Endothelial cell of umbilical vein (primary cell): ENCODE measurements around the gene DENND1A. TPM values are rescaled to one million over a fixed set of nuclear protein-coding genes. Genes with fewer than 3 reads are reported as not detected.

Experiments used
- BruUV-seq: library from RNA; stranded (reverse); fragments of 400-500 nt; replicated peaks from 2 replicates; lab custom pipeline; 2021; lab: Mats Ljungman, UMichigan
- CTCF ChIA-PET: fragments of 300-600, 350-600 bp; sonication (Branson Sonifier 250); formaldehyde crosslinking; loops from one replicate; lab custom pipeline; 2021; ENCODE audit warnings: antibody characterized with exemption, inconsistent platforms; lab: Charles Lee
- POLR2A ChIA-PET: fragments of 300-600, 350-600 bp; sonication (Branson Sonifier 250); formaldehyde crosslinking; loops from one replicate; lab custom pipeline; 2021; ENCODE audit warnings: antibody characterized with exemption, inconsistent platforms; lab: Charles Lee
- DNase-seq: peaks from one replicate; pipeline ENCODE4 v3.0.0-alpha.2; 2011; ENCODE audit warnings: low read depth, low spot score
- FAIRE-seq: peaks from 2 replicates; lab custom pipeline; 2011; peaks lifted over from hg19 to GRCh38; lab: Jason Lieb, UNC
- H2AFZ ChIP-seq: 2 replicates; pipeline ENCODE4 v1.6.0; 2012; ENCODE audit warnings: low read depth, low read length, control low read depth, inconsistent platforms
- H3K27ac ChIP-seq: 2 replicates; pipeline ENCODE4 v1.5.1; 2011; ENCODE audit warnings: low read depth, mild to moderate bottlenecking, control low read depth, low read length, moderate library complexity; ENCODE audit not compliant: insufficient read depth
- H3K27me3 ChIP-seq, 2 experiments: 2 replicates each; pipeline versions ENCODE4 v1.6.0 to v1.6.1; 2011; ENCODE audit warnings: low read length in 2 of 2, mixed read lengths in 1 of 2; ENCODE audit not compliant: control insufficient read depth in 2 of 2, insufficient read depth in 2 of 2
- H3K36me3 ChIP-seq, 2 experiments: 2 replicates in 1 of 2; 3 replicates in 1 of 2; pipeline ENCODE4 v1.5.1; 2011; ENCODE audit warnings: low read length in 2 of 2, mild to moderate bottlenecking in 1 of 2, moderate library complexity in 1 of 2; ENCODE audit not compliant: control insufficient read depth in 2 of 2, insufficient read depth in 2 of 2; ENCODE audit errors: extremely low read depth in 1 of 2
- H3K4me1 ChIP-seq: 3 replicates; pipeline ENCODE4 v1.5.1; 2011; ENCODE audit warnings: mild to moderate bottlenecking, low read length; ENCODE audit not compliant: control insufficient read depth, insufficient read depth; ENCODE audit errors: extremely low read depth
- H3K4me2 ChIP-seq: 2 replicates; pipeline ENCODE4 v1.6.1; 2011; ENCODE audit warnings: low read length, control low read depth, mixed read lengths; ENCODE audit not compliant: insufficient read depth
- H3K4me3 ChIP-seq, 3 experiments: fragments of 200-600 bp in 1 of 3; sonication (generic), shearing (Covaris generic) in 1 of 3; replicated peaks in 1 of 3; 2 replicates each; pipeline ENCODE4 v1.5.1; 2011 to 2016; ENCODE audit warnings: control low read depth in 3 of 3, low read length in 3 of 3, mild to moderate bottlenecking in 2 of 3, inconsistent platforms in 1 of 3, low read depth in 1 of 3, moderate library complexity in 1 of 3; ENCODE audit not compliant: insufficient read depth in 1 of 3
- H3K79me2 ChIP-seq: 2 replicates; pipeline ENCODE4 v1.6.0; 2012; ENCODE audit warnings: low read length, inconsistent platforms; ENCODE audit not compliant: control insufficient read depth, insufficient read depth
- H3K9ac ChIP-seq: replicated peaks from 2 replicates; pipeline ENCODE3; 2011; ENCODE audit warnings: low read length, control low read depth; ENCODE audit not compliant: insufficient read depth; ENCODE audit errors: extremely low read depth
- H3K9me1 ChIP-seq: replicated peaks from 3 replicates; pipeline ENCODE4 v1.6.0; 2011; ENCODE audit warnings: mild to moderate bottlenecking, low read length; ENCODE audit not compliant: control insufficient read depth, insufficient read depth; ENCODE audit errors: extremely low read depth
- H3K9me3 ChIP-seq: replicated peaks from 2 replicates; pipeline ENCODE4 v1.5.1; 2012; ENCODE audit warnings: low read length, inconsistent platforms; ENCODE audit not compliant: control insufficient read depth, insufficient read depth
- H4K20me1 ChIP-seq: replicated peaks from 2 replicates; pipeline ENCODE3; 2011; ENCODE audit warnings: mild to moderate bottlenecking, low read length; ENCODE audit not compliant: control insufficient read depth, insufficient read depth; ENCODE audit errors: extremely low read depth
- EZH2 ChIP-seq: IDR thresholded peaks from 2 replicates; pipeline ENCODE4 v1.6.1; 2012; ENCODE audit warnings: borderline replicate concordance, low read depth, mild to moderate bottlenecking, moderate library complexity, low read length, inconsistent platforms; ENCODE audit not compliant: severe bottlenecking
- FOS ChIP-seq: IDR thresholded peaks from 2 replicates; pipeline ENCODE4 v1.6.1; 2011; ENCODE audit warnings: mild to moderate bottlenecking, low read length, moderate library complexity, borderline replicate concordance; ENCODE audit not compliant: insufficient read depth
- GATA2 ChIP-seq: IDR thresholded peaks from 2 replicates; pipeline ENCODE4 v1.7.0; 2011; ENCODE audit warnings: low read depth, mild to moderate bottlenecking, moderate library complexity, mixed read lengths, low read length; ENCODE audit not compliant: insufficient read length, insufficient read depth
- JUN ChIP-seq: IDR thresholded peaks from 2 replicates; pipeline ENCODE4 v1.6.1; 2011; ENCODE audit warnings: borderline replicate concordance, low read depth; ENCODE audit not compliant: insufficient read length, insufficient read depth
- MYC ChIP-seq: IDR thresholded peaks from one replicate; pipeline ENCODE4 v1.6.1; 2011; ENCODE audit warnings: mild to moderate bottlenecking, low read depth, low read length
- POLR2AphosphoS5 ChIP-seq: IDR thresholded peaks from 2 replicates; pipeline ENCODE4 v1.6.1; 2012; ENCODE audit warnings: low read depth, mild to moderate bottlenecking, control low read depth, low read length, moderate library complexity; ENCODE audit not compliant: insufficient read depth
- dilution Hi-C: fragments of 300-500 bp; cut with MboI; formaldehyde crosslinking; loops from one replicate; pipeline ENCODE4 v1.15.0; 2019; ENCODE audit warnings: low sequenced_read_pairs; ENCODE audit not compliant: extremely low pct_ligation_motif_present
- intact Hi-C: fragments of 100-400 bp; cut with micrococcal nuclease; formaldehyde crosslinking; loops from one replicate; pipeline ENCODE4 v1.10.0; 2022
- polyA plus RNA-seq, 4 experiments: library from polyadenylated mRNA; depleted of rRNA in 3 of 4; stranded (reverse) in 3 of 4; unstranded in 1 of 4; fragments of >200 nt; gene quantifications; 2 replicates each; pipeline versions ENCODE4 v1.2.1 to v1.2.3, GENCODE V29; 2011 to 2012; ENCODE audit warnings: missing spikeins in 1 of 4
- total RNA-seq: library from RNA; stranded (reverse); gene quantifications from 2 replicates; pipeline ENCODE4 v1.2.3, GENCODE V29; 2021
- TF ChIP-seq, protein P1 (sequence below), 2 donors: IDR thresholded peaks; 1 replicate in 1 of 2; 2 replicates in 1 of 2; pipeline ENCODE4 v1.5.1; 2011; ENCODE audit warnings: low read length in 2 of 2, mild to moderate bottlenecking in 2 of 2, moderate library complexity in 2 of 2, control low read depth in 1 of 2, inconsistent platforms in 1 of 2, low read depth in 1 of 2; ENCODE audit not compliant: insufficient read depth in 1 of 2; ENCODE audit errors: extremely low read depth in 1 of 2
- TF ChIP-seq, protein P2 (sequence below): IDR thresholded peaks from 2 replicates; pipeline ENCODE4 v1.6.1; 2011; ENCODE audit not compliant: insufficient read depth, insufficient read length

DENND1A gene
- total and polyA plus RNA-seq, 2 donors (not counting 3 experiments of a cell fraction or from before 2014, with no cell fraction given): 18.5 to 24.5 TPM

DNA sequence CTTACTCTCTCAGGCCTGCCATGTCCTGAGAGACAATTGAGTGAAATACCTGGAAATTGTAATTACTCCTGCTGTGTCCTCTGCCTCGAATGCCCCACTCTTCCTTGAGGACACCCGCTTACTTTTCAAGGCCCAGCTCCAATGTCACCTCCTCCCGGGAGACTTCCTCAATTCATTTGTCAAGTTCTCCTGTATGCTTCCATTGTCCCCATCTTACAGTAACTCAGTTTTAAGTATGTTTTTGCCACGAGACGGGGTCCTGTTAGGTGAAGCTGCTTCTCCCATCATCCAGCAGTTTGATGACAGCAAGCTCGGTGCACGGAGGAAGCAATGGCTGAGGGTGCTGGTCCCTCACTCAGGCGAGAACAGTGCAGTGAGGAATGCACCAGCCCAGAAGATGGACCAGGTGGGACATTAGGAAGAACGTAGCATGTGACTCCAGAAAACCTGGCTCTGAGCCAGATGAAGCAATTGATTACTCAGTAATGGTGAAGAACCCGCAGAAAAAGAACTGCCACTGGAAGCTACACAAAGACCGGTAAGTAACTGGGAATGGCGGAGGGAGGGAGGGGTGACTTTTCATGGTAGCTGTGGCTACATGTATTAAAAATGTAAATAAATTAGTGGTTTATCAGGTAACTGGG, 274.8 kb downstream of the DENND1A start:
- dilution Hi-C loops (no loop called here), intact Hi-C loops (no loop called here)
- TF ChIP-seq FOS: no peak
- no peak for TF ChIP-seq POLR2AphosphoS5
- TF ChIP-seq, protein P1, sequence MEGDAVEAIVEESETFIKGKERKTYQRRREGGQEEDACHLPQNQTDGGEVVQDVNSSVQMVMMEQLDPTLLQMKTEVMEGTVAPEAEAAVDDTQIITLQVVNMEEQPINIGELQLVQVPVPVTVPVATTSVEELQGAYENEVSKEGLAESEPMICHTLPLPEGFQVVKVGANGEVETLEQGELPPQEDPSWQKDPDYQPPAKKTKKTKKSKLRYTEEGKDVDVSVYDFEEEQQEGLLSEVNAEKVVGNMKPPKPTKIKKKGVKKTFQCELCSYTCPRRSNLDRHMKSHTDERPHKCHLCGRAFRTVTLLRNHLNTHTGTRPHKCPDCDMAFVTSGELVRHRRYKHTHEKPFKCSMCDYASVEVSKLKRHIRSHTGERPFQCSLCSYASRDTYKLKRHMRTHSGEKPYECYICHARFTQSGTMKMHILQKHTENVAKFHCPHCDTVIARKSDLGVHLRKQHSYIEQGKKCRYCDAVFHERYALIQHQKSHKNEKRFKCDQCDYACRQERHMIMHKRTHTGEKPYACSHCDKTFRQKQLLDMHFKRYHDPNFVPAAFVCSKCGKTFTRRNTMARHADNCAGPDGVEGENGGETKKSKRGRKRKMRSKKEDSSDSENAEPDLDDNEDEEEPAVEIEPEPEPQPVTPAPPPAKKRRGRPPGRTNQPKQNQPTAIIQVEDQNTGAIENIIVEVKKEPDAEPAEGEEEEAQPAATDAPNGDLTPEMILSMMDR (IDR thresholded peaks at IDR 0.05; ENCODE audit: extremely low read depth in 1 of 2, insufficient read depth in 1 of 2, low read depth in 1 of 2, low read length in 2 of 2): no peak
- TF ChIP-seq JUN: no peak
- TF ChIP-seq, protein P2, sequence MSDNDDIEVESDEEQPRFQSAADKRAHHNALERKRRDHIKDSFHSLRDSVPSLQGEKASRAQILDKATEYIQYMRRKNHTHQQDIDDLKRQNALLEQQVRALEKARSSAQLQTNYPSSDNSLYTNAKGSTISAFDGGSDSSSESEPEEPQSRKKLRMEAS: no peak
- no peak for TF ChIP-seq MYC
- TF ChIP-seq GATA2: no peak
- no peak for TF ChIP-seq EZH2
- H3K9me3 ChIP-seq: no peaks in the 10 kb centered on the region
- no peaks in the 10 kb centered on the region for H3K27me3 ChIP-seq
- H3K79me2 ChIP-seq: no peaks in the 10 kb centered on the region
- no peaks in the 10 kb centered on the region for H3K36me3 ChIP-seq
- BruUV-seq: no TSS peak
- CTCF ChIA-PET: interaction anchor here (0.9 to 1.3 kb wide), 2 partner anchors 11 to 14 kb away, joined by 4 read pairs; no protein-coding TSS in a partner anchor
- no peaks in the 10 kb centered on the region for H3K4me1 ChIP-seq
- H4K20me1 ChIP-seq: no peaks in the 10 kb centered on the region
- no peak overlapping the region for H3K27ac ChIP-seq
- POLR2A ChIA-PET: no interaction called here
- H3K4me3 ChIP-seq: no peak overlapping the region
- no peak overlapping the region for H2AFZ ChIP-seq
- H3K9ac ChIP-seq: no peak overlapping the region
- no peak overlapping the region for H3K4me2 ChIP-seq
- H3K9me1 ChIP-seq: no peaks in the 10 kb centered on the region
- DNase-seq (no peak), FAIRE-seq (no peak)
